RPMI7951 (cell line): ENCODE results near the gene RIMS3. TPM values are rescaled to one million over a fixed set of nuclear protein-coding genes. Genes with fewer than 3 reads are reported as not detected.

Experiments
- DNase-seq: peaks from one replicate; pipeline ENCODE4 v3.0.0-alpha.2; 2012; ENCODE audit warnings: low read depth
- total RNA-seq: library from RNA; depleted of rRNA; stranded (reverse); fragments of >200 nt; shearing (Covaris generic); gene quantifications from 2 replicates; pipeline ENCODE4 v1.2.3, GENCODE V29; 2014

Gene RIMS3
- total RNA-seq, 1 experiment from 2014 or later, result 0.84 TPM

GRCh38 chr1:40653851-40654537 is 11.5 kb downstream of the RIMS3 start:
- no peak for DNase-seq

- no peak for DNase-seq
These were observed 12.5 kb downstream of the RIMS3 start for GRCh38 chr1:40652979-40653378.

- DNase-seq, result no peak
These were observed 13.0 kb downstream of the RIMS3 start for GRCh38 chr1:40652468-40652867.

GRCh38 chr1:40651138-40651857 is 14.2 kb downstream of the RIMS3 start:
- DNase-seq, result no peak

GRCh38 chr1:40650075-40650474 is 15.4 kb downstream of the RIMS3 start:
- DNase-seq, result no peak

GRCh38 chr1:40649592-40649930 is 15.9 kb downstream of the RIMS3 start:
- no peak for DNase-seq

- no peak for DNase-seq
These were observed 16.4 kb downstream of the RIMS3 start for GRCh38 chr1:40648928-40649591.

GRCh38 chr1:40648200-40648599 is 17.3 kb downstream of the RIMS3 start:
- DNase-seq, result no peak

- peak; percentile 42 for DNase-seq
These were observed 19.2 kb downstream of the RIMS3 start for GRCh38 chr1:40646315-40646714.

GRCh38 chr1:40645118-40645680 is 20.3 kb downstream of the RIMS3 start:
- no peak for DNase-seq

GRCh38 chr1:40641601-40642242 is 23.8 kb downstream of the RIMS3 start:
- no peak for DNase-seq

GRCh38 chr1:40640314-40641076 is 25.0 kb downstream of the RIMS3 start:
- DNase-seq, result peak; percentile 15

GRCh38 chr1:40638097-40639036 is 27.1 kb downstream of the RIMS3 start:
- no peak for DNase-seq

GRCh38 chr1:40637470-40638007 is 27.9 kb downstream of the RIMS3 start:
- no peak for DNase-seq

- DNase-seq, result peak; percentile 14
These were observed 28.7 kb downstream of the RIMS3 start for GRCh38 chr1:40636777-40637176.

GRCh38 chr1:40635763-40636500 is 29.6 kb downstream of the RIMS3 start:
- DNase-seq, result no peak

GRCh38 chr1:40634901-40635655 is 30.4 kb downstream of the RIMS3 start:
- DNase-seq, result no peak

GRCh38 chr1:40633931-40634376 is 31.5 kb downstream of the RIMS3 start:
- no peak for DNase-seq
